HepG2 (cell line): ENCODE measurements around the gene TMCC1.

Source experiments
- ATF3 ChIP-seq: sonication (generic); formaldehyde crosslinking; IDR thresholded peaks from 2 replicates; pipeline ENCODE4 v1.4.0; 2020; ENCODE audit warnings: missing genetic modification reagents
- CTCF ChIP-seq: sonication (generic); formaldehyde crosslinking; IDR thresholded peaks from 2 replicates; pipeline ENCODE4 v1.5.0; 2020; ENCODE audit warnings: mild to moderate bottlenecking, missing genetic modification reagents, moderate library complexity
- NCOA1 ChIP-seq: sonication (generic); formaldehyde crosslinking; IDR thresholded peaks from 2 replicates; pipeline ENCODE4 v1.9.0; 2021; ENCODE audit warnings: missing genetic modification reagents
- NR1H2 ChIP-seq: sonication (generic); formaldehyde crosslinking; IDR thresholded peaks from 2 replicates; pipeline ENCODE4 v1.8.1; 2022; ENCODE audit warnings: low read depth, missing genetic modification reagents, borderline replicate concordance
- PHF20 ChIP-seq: sonication (generic); formaldehyde crosslinking; IDR thresholded peaks from 2 replicates; pipeline ENCODE4 v1.5.0; 2020; ENCODE audit warnings: mild to moderate bottlenecking, missing genetic modification reagents
- SNAPC5 ChIP-seq: sonication (generic); formaldehyde crosslinking; IDR thresholded peaks from 2 replicates; pipeline ENCODE4 v1.8.1; 2023; ENCODE audit warnings: mild to moderate bottlenecking, missing genetic modification reagents, borderline replicate concordance
- THYN1 ChIP-seq: sonication (generic); formaldehyde crosslinking; IDR thresholded peaks from 2 replicates; pipeline ENCODE4 v1.8.1; 2023; ENCODE audit warnings: low read depth, mild to moderate bottlenecking, moderate library complexity, missing genetic modification reagents, borderline replicate concordance

- no peak for TF ChIP-seq THYN1
- TF ChIP-seq PHF20 = no peak
- no peak for TF ChIP-seq NCOA1 (CRISPR knock-in tag)
- no peak for TF ChIP-seq SNAPC5 (CRISPR knock-in tag)
- no peak for TF ChIP-seq NR1H2 (CRISPR knock-in tag)
- TF ChIP-seq CTCF (CRISPR knock-in tag) = 0 out of 2 replicates have a peak, but pooled peaks have one; percentile 8
- TF ChIP-seq ATF3 (CRISPR knock-in tag) = no peak
Observed at GRCh38 chr3:129606636-129607390, 286.7 kb downstream of the TMCC1 start, which contains the start of gene PLXND1.
